HG03354 (cell line): ENCODE data around the gene APOC4.
"Not testable (repeated sequence)": the region's sequence is repeated elsewhere in the genome, so short reads cannot be mapped to it uniquely, and the experiment has no call there.

Source experiments
- ATAC-seq: cut with Tn5 transposase; IDR thresholded peaks from one replicate; pipeline ENCODE4 v1.9.1; 2021; ENCODE audit warnings: mild to moderate bottlenecking; ENCODE audit not compliant: unreplicated experiment, poor library complexity, severe bottlenecking

The APOC4 gene, protein sequence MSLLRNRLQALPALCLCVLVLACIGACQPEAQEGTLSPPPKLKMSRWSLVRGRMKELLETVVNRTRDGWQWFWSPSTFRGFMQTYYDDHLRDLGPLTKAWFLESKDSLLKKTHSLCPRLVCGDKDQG

GRCh38 chr19:44942067-44942571 is at the start of gene APOC4:
Gene APOC4, plus strand, starts transcription at chr19:44942237. Its CDS starts 41 bp downstream, at chr19:44942278.
- no peak for ATAC-seq

DNA sequence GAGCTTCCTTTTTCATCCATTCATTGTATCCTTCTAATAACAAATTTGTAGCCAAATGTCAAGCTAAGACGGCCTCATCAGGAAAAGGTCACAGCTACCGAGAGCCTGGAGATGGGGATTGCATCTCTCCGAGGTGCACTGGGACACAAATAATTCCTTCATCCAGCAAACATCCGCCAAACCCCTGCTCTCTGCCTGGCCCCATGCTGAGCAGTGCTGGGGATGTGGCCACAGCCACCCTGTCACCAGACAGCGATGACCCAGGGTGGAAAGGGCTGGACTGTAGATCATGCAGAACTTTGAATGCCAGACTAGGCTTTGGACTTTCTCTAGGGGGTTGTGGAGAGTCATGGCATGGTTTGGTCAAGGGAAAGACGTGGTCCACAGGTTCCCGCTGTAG is 49.1 kb upstream of the APOC4 start:
- ATAC-seq: no peak

DNA sequence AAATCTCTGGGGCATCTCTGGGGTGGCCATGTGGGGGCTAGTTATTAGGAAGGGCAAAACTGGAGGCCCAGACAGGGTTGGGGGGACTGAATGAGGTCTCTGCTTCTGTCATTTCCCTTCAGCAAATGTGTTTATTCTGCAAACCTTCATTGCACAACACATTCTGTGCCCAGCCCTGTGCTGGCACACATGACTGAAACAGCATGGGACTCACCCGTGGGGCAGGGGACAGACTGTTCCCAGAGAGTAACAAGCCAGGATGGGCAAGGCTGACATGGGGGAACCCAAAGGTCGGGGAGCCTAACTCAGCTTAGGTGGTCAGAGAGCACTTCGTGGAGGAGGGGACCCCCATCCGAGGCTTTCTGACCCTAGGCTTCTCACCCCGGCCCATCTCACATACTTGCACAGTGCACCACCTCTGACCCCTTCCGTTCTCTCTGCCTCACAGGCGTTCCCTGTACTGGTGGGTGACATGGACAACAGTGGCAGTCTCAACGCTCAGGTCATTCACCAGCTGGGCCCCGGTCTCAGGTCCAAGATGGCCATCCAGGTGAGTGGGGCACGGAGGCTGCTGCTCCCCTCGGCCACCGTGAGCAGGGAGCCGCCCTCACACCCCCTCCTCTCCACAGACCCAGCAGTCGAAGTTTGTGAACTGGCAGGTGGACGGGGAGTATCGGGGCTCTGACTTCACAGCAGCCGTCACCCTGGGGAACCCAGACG is 48.5 kb upstream of the APOC4 start:
- ATAC-seq: no peak

DNA sequence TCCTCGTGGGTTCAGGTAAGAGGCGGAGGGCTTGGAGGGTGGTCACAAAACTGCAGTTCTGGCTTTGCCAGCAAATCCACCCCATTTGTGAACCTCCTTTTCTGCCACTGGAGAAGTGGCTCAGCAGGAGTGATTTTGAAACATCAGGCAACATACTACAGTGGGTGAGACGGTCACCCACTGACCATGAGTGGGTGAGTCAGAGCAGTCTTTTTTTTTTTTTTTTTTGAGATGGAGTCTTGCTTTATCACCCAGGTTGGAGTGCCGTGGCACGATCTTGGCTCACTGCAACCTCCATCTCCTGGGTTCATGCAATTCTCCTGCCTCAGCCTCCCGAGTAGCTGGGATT is 48.0 kb upstream of the APOC4 start:
- ATAC-seq: no peak

- no peak for ATAC-seq
Measured at GRCh38 chr19:44894946-44895345, 47.1 kb upstream of the APOC4 start.

DNA sequence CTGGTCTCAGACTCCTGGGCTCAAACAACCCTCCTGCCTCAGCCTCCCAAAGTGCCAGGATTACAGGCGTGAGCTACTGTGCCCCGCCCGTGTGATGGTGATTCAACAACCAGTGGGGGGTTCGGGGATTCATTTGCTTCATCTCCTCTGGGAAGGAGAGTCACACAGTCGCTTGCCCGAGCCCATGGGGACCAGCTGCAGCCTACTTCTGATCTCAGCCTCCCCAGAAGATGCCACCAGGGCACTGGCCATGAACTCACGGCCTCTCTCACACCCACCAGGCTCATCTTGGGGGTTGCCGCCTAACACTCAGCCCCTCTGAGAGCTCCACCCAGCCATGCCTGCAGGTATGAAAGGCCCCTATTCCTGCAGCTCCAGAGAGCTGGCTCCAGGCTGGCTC is 44.2 kb upstream of the APOC4 start:
- no peak for ATAC-seq

DNA sequence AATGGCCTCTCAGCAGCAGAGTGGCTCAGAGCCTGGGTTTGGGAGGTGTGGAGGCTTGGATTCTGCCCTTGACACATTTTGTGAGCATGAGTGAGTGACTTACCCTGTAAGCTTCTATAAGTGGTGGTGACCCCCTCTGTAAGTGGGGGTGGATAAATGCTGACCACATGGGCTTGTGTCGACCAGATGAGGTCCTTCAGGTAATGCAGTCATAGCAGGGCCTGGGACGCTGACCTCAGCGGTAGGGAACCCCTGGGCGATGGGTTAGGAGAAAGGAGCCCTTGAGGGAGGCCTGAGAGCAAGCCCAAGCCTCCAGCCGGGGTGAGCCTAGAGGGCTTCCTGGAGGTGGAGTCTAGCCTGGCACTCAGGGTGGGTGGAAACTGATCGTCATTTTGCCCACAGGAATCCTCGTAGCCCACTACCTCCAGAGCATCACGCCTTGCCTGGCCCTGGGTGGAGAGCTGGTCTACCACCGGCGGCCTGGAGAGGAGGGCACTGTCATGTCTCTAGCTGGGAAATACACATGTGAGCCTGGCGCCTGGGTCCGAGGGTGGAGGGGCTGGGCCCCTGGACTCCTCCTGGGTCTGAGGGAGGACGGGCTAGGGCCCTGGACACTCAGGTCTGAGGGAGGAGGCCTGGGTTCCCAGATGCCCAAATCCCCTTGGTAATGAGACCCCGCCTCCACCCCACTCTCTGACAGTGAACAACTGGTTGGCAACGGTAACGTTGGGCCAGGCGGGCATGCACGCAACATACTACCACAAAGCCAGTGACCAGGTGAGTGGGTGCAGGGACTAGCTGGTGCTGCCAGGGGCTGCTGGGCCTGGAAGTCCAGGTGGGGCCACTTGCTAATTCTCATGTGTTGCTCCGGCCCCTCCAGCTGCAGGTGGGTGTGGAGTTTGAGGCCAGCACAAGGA is 41.5 kb upstream of the APOC4 start:
- ATAC-seq: no peak

DNA sequence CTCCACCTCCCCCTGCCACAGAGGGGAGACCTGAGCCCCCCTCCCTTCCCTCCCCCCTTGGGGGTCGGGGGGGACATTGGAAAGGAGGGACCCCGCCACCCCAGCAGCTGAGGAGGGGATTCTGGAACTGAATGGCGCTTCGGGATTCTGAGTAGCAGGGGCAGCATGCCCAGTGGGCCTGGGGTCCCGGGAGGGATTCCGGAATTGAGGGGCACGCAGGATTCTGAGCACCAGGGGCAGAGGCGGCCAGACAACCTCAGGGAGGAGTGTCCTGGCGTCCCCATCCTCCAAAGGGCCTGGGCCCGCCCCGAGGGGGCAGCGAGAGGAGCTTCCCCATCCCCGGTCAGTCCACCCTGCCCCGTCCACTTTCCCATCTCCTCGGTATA is 38.8 kb upstream of the APOC4 start:
- no peak for ATAC-seq

DNA sequence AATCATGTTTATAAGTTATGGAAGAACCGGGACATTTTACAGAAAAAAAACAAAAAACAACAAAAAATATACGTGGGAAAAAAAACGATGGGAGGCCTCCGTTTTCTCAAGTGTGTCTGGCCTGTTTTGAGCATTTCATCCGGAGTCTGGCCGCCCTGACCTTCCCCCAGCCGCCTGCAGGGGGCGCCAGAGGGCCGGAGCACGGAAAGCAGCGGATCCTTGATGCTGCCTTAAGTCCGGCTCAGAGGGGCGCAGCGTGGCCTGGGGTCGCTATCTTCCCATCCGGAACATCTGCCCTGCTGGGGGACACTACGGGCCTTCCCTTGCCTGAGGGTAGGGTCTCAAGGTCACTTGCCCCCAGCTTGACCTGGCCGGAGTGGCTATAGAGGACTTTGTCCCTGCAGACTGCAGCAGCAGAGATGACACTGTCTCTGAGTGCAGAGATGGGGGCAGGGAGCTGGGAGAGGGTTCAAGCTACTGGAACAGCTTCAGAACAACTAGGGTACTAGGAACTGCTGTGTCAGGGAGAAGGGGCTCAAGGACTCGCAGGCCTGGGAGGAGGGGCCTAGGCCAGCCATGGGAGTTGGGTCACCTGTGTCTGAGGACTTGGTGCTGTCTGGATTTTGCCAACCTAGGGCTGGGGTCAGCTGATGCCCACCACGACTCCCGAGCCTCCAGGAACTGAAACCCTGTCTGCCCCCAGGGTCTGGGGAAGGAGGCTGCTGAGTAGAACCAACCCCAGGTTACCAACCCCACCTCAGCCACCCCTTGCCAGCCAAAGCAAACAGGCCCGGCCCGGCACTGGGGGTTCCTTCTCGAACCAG is 38.2 kb upstream of the APOC4 start:
- ATAC-seq: no peak

DNA sequence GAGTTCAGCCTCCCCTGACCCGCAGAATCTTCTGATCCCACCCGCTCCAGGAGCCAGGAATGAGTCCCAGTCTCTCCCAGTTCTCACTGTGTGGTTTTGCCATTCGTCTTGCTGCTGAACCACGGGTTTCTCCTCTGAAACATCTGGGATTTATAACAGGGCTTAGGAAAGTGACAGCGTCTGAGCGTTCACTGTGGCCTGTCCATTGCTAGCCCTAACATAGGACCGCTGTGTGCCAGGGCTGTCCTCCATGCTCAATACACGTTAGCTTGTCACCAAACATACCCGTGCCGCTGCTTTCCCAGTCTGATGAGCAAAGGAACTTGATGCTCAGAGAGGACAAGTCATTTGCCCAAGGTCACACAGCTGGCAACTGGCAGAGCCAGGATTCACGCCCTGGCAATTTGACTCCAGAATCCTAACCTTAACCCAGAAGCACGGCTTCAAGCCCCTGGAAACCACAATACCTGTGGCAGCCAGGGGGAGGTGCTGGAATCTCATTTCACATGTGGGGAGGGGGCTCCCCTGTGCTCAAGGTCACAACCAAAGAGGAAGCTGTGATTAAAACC is 37.5 kb upstream of the APOC4 start:
- no peak for ATAC-seq

- no peak for ATAC-seq
Measured at GRCh38 chr19:44905437-44906160, 36.4 kb upstream of the APOC4 start, which contains the start of gene APOE. Gene APOE, plus strand, starts transcription at chr19:44905796. Its CDS starts 829 bp downstream, at chr19:44906625.

- ATAC-seq: no peak
Measured at GRCh38 chr19:44907613-44908012, 34.4 kb upstream of the APOC4 start.

DNA sequence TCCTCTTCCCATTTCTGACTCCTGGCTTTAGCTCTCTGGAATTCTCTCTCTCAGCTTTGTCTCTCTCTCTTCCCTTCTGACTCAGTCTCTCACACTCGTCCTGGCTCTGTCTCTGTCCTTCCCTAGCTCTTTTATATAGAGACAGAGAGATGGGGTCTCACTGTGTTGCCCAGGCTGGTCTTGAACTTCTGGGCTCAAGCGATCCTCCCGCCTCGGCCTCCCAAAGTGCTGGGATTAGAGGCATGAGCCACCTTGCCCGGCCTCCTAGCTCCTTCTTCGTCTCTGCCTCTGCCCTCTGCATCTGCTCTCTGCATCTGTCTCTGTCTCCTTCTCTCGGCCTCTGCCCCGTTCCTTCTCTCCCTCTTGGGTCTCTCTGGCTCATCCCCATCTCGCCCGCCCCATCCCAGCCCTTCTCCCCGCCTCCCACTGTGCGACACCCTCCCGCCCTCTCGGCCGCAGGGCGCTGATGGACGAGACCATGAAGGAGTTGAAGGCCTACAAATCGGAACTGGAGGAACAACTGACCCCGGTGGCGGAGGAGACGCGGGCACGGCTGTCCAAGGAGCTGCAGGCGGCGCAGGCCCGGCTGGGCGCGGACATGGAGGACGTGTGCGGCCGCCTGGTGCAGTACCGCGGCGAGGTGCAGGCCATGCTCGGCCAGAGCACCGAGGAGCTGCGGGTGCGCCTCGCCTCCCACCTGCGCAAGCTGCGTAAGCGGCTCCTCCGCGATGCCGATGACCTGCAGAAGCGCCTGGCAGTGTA is 33.8 kb upstream of the APOC4 start:
- ATAC-seq: no peak

GRCh38 chr19:44908836-44909261 is 33.2 kb upstream of the APOC4 start:
- ATAC-seq: no peak

- ATAC-seq: no peak
Measured at GRCh38 chr19:44909775-44910174, 32.3 kb upstream of the APOC4 start.

DNA sequence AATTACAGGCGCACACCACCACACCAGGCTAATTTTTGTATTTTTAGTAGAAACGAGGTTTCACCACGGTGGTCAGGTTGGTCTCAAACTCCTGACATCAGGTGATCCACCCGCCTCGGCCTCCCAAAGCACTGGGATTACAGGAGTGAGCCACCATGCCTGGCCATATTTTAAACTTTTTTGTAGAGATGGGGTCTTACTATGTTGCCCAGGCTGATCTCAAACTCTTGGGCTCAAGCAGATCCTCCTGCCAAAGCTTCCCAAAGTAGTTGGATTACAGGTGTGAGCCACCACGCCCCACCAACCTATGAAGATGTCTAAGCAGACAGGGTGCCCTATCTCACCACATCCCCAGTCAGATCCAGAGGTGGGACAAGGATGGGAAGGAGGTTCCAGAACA is 30.1 kb upstream of the APOC4 start:
- ATAC-seq: not testable (repeated sequence)

DNA sequence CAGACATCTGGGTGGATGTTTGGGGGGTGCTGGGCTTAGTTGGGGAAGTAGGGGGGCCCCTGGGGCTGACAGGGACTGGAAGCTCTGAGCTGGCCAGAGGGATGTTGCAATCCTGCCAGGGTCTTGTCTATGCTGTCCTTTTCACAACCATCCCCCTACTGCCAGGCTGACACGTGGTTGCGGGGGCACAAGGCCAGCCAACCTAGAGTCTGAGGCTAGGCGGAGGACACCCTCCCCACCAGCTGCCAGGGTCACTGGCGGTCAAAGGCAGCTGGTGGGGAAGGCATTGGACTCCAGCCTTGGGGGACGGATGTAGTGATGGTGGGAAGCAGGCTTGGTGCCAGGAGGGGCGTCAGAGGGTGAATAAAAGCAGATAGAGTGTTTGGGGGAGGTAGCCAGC is 29.2 kb upstream of the APOC4 start:
- no peak for ATAC-seq
